Activated CD8-positive, alpha-beta memory T cell treated with anti-CD3 and anti-CD28 coated beads for 1 hour (primary cell): ENCODE data around the gene TNFSF12.

Experiments used
- DNase-seq, 2 donors: peaks; one replicate each; pipeline ENCODE4 v3.0.0-alpha.2; 2020; ENCODE audit warnings: low read depth in 1 of 2; ENCODE audit errors: extremely low read depth in 1 of 2

TNFSF12 gene

GRCh38 chr17:7541074-7541621 is 7.7 kb upstream of the TNFSF12 start:
- DNase-seq: no peak

GRCh38 chr17:7544911-7545310 is 3.9 kb upstream of the TNFSF12 start:
- DNase-seq: no peak

- no peak for DNase-seq
Measured at GRCh38 chr17:7549401-7550055, 670 bp downstream of the TNFSF12 start.

GRCh38 chr17:7550344-7550743 is 1.5 kb downstream of the TNFSF12 start:
- no peak for DNase-seq

GRCh38 chr17:7551396-7551795 is 2.5 kb downstream of the TNFSF12 start:
- DNase-seq: no peak

GRCh38 chr17:7552621-7553051 is 3.8 kb downstream of the TNFSF12 start:
- no peak for DNase-seq

- no peak for DNase-seq
Measured at GRCh38 chr17:7553356-7553755, 4.5 kb downstream of the TNFSF12 start.

- DNase-seq: no peak
Measured at GRCh38 chr17:7555320-7555948, 6.6 kb downstream of the TNFSF12 start.

- DNase-seq: no peak
Measured at GRCh38 chr17:7556627-7557026, 7.8 kb downstream of the TNFSF12 start.

- no peak for DNase-seq
Measured at GRCh38 chr17:7557147-7557764, 8.4 kb downstream of the TNFSF12 start.

- no peak for DNase-seq
Measured at GRCh38 chr17:7557775-7558543, 9.1 kb downstream of the TNFSF12 start.

- DNase-seq: no peak
Measured at GRCh38 chr17:7558544-7559319, 9.9 kb downstream of the TNFSF12 start, which contains the start of gene TNFSF13. TNFSF13 (plus strand) TSS chr17:7558750; CDS start chr17:7559040, 290 bp downstream.

GRCh38 chr17:7559320-7560171 is 10.7 kb downstream of the TNFSF12 start:
- no peak for DNase-seq

- no peak for DNase-seq
Measured at GRCh38 chr17:7560172-7561027, 11.5 kb downstream of the TNFSF12 start.

GRCh38 chr17:7561028-7561575 is 12.2 kb downstream of the TNFSF12 start:
- peak; percentile 56 to 74 for DNase-seq

GRCh38 chr17:7561589-7562207 is 12.8 kb downstream of the TNFSF12 start, which contains the start of gene SENP3:
SENP3 (plus strand) TSS chr17:7561919; CDS start chr17:7563077, 1,158 bp downstream.
- peak; percentile 59 to 87 for DNase-seq

- DNase-seq: no peak
Measured at GRCh38 chr17:7562208-7562605, 13.3 kb downstream of the TNFSF12 start.
